CD4-positive, alpha-beta T cell treated with Interleukin-12 subunit alpha and Interleukin-12 subunit beta, for 1 hour (primary cell): Measurements from ENCODE around the gene STK11IP.
"Not testable (repeated sequence)": the region's sequence is repeated elsewhere in the genome, so short reads cannot be mapped to it uniquely, and the experiment has no call there.

ENCODE experiments used
- DNase-seq: peaks from one replicate; pipeline ENCODE4 v3.0.0-alpha.2; 2020

Gene STK11IP

GRCh38 chr2:219636941-219637841 lies 39.5 kb downstream of the STK11IP start:
- DNase-seq: no peak

- DNase-seq: no peak
These were observed 40.2 kb downstream of the STK11IP start for GRCh38 chr2:219637842-219638185.

- DNase-seq: no peak
These were observed 40.7 kb downstream of the STK11IP start for GRCh38 chr2:219638217-219638947.

- DNase-seq: no peak
These were observed 41.5 kb downstream of the STK11IP start for GRCh38 chr2:219638948-219639755.

- DNase-seq: no peak
These were observed 43.9 kb downstream of the STK11IP start for GRCh38 chr2:219641390-219642068.

- no peak for DNase-seq
These were observed 44.4 kb downstream of the STK11IP start for GRCh38 chr2:219642069-219642454.

GRCh38 chr2:219642465-219643083 lies 44.9 kb downstream of the STK11IP start:
- DNase-seq: peak; percentile 88

- no peak for DNase-seq
These were observed 45.4 kb downstream of the STK11IP start for GRCh38 chr2:219643084-219643473.

GRCh38 chr2:219643788-219644398 lies 46.2 kb downstream of the STK11IP start:
- DNase-seq: no peak

GRCh38 chr2:219644801-219645480 lies 47.3 kb downstream of the STK11IP start:
- no peak for DNase-seq

GRCh38 chr2:219645631-219646527 lies 48.2 kb downstream of the STK11IP start:
- DNase-seq: no peak

- no peak for DNase-seq
These were observed 50.5 kb downstream of the STK11IP start for GRCh38 chr2:219648176-219648575.

GRCh38 chr2:219648963-219649362 lies 51.3 kb downstream of the STK11IP start:
- no peak for DNase-seq

GRCh38 chr2:219650426-219651248 lies 53.0 kb downstream of the STK11IP start:
- DNase-seq: no peak

GRCh38 chr2:219651656-219652055 lies 54.0 kb downstream of the STK11IP start:
- DNase-seq: not testable (repeated sequence)

GRCh38 chr2:219656526-219656925 lies 58.9 kb downstream of the STK11IP start:
- no peak for DNase-seq

- no peak for DNase-seq
These were observed 60.7 kb downstream of the STK11IP start for GRCh38 chr2:219658196-219658846.

- DNase-seq: no peak
These were observed 61.2 kb downstream of the STK11IP start for GRCh38 chr2:219658874-219659273.
